Measurements from ENCODE around the gene ARSJ.
"Not testable (repeated sequence)": the region's sequence is repeated elsewhere in the genome, so short reads cannot be mapped to it uniquely, and the experiment has no call there.

DNA sequence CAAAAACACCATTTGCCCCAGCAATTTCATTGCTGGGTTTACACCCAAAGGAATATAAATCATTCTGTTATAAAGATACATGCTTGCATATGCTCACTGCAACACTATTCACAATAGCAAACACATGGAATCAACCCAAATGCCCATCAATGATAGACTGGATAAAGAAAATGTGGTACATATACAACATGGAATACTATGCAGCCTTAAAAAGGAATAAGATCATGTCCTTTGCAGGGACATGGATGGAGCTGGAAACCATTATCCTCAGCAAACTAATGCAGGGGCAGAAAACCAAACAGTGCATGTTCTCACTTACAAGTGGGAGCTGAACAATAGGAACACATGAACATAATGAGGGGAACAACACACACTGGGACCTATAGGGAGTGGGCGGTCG lies 39.3 kb downstream of the ARSJ start:
- TF ChIP-seq TBP (IDR thresholded peaks at IDR 0.05; ENCODE audit: low read depth, low read length); POLR2A (IDR thresholded peaks at IDR 0.05; ENCODE audit: control extremely low read depth in 1 of 2, low read depth in 2 of 2, low read length in 2 of 2); ASH2L (IDR thresholded peaks at IDR 0.05; ENCODE audit: low read length); GABPA (IDR thresholded peaks at IDR 0.05; ENCODE audit: borderline replicate concordance, insufficient read depth, low read length); TEAD4 (IDR thresholded peaks at IDR 0.05; ENCODE audit: low read depth, low read length); TAF1 (IDR thresholded peaks at IDR 0.05; ENCODE audit: low read depth, low read length); ZNF274 (IDR thresholded peaks at IDR 0.05; ENCODE audit: borderline replicate concordance, extremely low read depth, low read length): not testable (repeated sequence)
- TF ChIP-seq, protein P1, sequence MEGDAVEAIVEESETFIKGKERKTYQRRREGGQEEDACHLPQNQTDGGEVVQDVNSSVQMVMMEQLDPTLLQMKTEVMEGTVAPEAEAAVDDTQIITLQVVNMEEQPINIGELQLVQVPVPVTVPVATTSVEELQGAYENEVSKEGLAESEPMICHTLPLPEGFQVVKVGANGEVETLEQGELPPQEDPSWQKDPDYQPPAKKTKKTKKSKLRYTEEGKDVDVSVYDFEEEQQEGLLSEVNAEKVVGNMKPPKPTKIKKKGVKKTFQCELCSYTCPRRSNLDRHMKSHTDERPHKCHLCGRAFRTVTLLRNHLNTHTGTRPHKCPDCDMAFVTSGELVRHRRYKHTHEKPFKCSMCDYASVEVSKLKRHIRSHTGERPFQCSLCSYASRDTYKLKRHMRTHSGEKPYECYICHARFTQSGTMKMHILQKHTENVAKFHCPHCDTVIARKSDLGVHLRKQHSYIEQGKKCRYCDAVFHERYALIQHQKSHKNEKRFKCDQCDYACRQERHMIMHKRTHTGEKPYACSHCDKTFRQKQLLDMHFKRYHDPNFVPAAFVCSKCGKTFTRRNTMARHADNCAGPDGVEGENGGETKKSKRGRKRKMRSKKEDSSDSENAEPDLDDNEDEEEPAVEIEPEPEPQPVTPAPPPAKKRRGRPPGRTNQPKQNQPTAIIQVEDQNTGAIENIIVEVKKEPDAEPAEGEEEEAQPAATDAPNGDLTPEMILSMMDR (IDR thresholded peaks at IDR 0.05; ENCODE audit: control extremely low read depth in 1 of 3, insufficient read depth in 1 of 3, low read depth in 1 of 3, low read length in 3 of 3): not testable (repeated sequence)
- TF ChIP-seq, protein P2, sequence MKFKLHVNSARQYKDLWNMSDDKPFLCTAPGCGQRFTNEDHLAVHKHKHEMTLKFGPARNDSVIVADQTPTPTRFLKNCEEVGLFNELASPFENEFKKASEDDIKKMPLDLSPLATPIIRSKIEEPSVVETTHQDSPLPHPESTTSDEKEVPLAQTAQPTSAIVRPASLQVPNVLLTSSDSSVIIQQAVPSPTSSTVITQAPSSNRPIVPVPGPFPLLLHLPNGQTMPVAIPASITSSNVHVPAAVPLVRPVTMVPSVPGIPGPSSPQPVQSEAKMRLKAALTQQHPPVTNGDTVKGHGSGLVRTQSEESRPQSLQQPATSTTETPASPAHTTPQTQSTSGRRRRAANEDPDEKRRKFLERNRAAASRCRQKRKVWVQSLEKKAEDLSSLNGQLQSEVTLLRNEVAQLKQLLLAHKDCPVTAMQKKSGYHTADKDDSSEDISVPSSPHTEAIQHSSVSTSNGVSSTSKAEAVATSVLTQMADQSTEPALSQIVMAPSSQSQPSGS (IDR thresholded peaks at IDR 0.05; ENCODE audit: low read length): not testable (repeated sequence)

Data from H1 (cell line).